Right cardiac atrium (tissue), 5 donors: ENCODE results near the gene FAM43A. TPM values are rescaled to one million over a fixed set of nuclear protein-coding genes. Genes with fewer than 3 reads are reported as not detected.
A peak's percentile ranks its signal among the peaks of the same experiment; 100 is the strongest.

Source experiments
- ATAC-seq, 2 donors: fragments of 200-7000 bp; cut with Tn5 transposase; one replicate each; pipeline versions ENCODE4 v1.8.0 to v1.9.1; 2020; ENCODE audit warnings: moderate library complexity in 2 of 2, mild to moderate bottlenecking in 1 of 2
- DNase-seq, 3 donors: peaks; one replicate each; pipeline ENCODE4 v3.0.0-alpha.2; 2020
- H3K27ac ChIP-seq: one replicate; pipeline ENCODE4 v1.5.1; 2013; ENCODE audit warnings: mild to moderate bottlenecking, low read length, control low read depth, moderate library complexity
- H3K27me3 ChIP-seq: one replicate; pipeline ENCODE4 v1.6.1; 2013; ENCODE audit not compliant: control insufficient read depth, insufficient read depth
- H3K4me1 ChIP-seq: one replicate; pipeline ENCODE4 v1.6.1; 2013; ENCODE audit warnings: low read length; ENCODE audit not compliant: control insufficient read depth, insufficient read depth
- H3K4me3 ChIP-seq: one replicate; pipeline ENCODE4 v1.5.1; 2013; ENCODE audit warnings: low read length, control low read depth
- H3K9me3 ChIP-seq: one replicate; pipeline ENCODE4 v1.6.1; 2013; ENCODE audit warnings: low read length; ENCODE audit not compliant: control insufficient read depth
- whole genome bisulfite sequencing: extraction: QIAGEN DNeasy Blood & Tissue Kit; methylation state at CpG from one replicate; pipeline ENCODE4 v1.1.7; 2013; 5-methylcytosine and 5-hydroxymethylcytosine counted together
- intact Hi-C, 4 donors: fragments of 100-400 bp; cut with DNase I; formaldehyde crosslinking; loops; one replicate each; pipeline versions ENCODE4 v1.11.0 to v1.14.0; 2022 to 2023
- polyA plus RNA-seq: library from polyadenylated mRNA; stranded (reverse); fragments of 200-250 nt; gene quantifications from one replicate; pipeline ENCODE4 v1.2.3, GENCODE V29; 2013
- total RNA-seq, 4 donors: library from RNA; stranded (reverse); fragmentation: NEBNext Ultra II Directional; extraction: Animal tissue kit (Norgen Biotek cat#: 25700); gene quantifications; one replicate each; pipeline ENCODE4 v1.2.1, GENCODE V29; 2021
- donor health status: healthy with polysubstance abuse.
- donor health status: DM: no; HTN: yes; CAD: no.
- donor health status: DM: no; HTN: no; CAD: no.
- donor health status: DM: no; HTN: yes; CAD: no; lungs with severe emphysema.
- donor health status: DM: yes; HTN: yes; CAD: no.

Gene FAM43A
- total and polyA plus RNA-seq, 5 donors = 4.5 to 8.8 (median 7.1) TPM

DNA sequence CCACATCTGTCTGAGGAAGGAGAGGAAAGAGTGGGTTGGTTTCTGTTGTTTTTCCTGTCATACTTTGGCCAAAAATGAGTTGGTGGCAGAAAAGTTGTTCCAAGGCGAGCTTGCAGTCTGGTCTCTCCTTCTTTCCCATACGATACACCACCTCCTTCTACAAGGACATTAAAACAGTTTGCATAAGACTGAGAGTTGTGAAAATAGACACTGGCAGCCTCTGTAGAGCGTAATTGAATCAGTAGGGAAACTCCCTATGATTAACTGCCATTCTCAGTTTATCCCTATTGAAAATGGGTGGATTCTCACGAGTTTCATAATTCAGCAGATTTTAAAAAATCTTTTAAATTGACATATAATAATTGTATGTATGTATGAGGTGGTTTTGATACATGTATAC, 10.0 kb upstream of the FAM43A start:
- ATAC-seq (no peak), DNase-seq (no peak)
- H3K4me3 ChIP-seq = no peak overlapping the region
- 36% methylated on average over 4 of the region's 4 CpGs for WGBS
- H3K9me3 ChIP-seq = no peaks in the 10 kb centered on the region
- no peaks in the 10 kb centered on the region for H3K27me3 ChIP-seq
- H3K4me1 ChIP-seq = no peaks in the 10 kb centered on the region
- no peak overlapping the region for H3K27ac ChIP-seq
- intact Hi-C loops = no loop called here

DNA sequence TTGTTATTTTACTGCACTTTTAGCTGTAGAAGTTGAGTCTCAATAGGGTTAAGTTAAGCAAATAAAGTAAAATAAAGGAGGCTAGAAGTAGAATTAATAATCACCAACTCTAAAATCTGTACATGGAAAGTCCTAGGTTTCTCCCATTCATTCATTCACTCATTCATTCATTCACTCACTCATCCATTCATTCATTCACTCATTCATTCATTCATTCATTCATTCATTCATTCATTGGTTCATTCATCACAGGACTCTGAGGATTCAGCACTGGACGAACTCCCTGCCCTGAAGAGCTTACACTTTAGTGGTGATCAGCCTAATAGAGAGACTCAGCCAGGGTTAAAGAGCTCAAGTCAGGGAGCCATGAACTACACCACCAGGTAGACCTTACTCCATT, 9.2 kb upstream of the FAM43A start:
- Histone ChIP-seq H3K9me3 (no peaks in the 10 kb centered on the region), H3K27ac (no peak overlapping the region), H3K27me3 (no peaks in the 10 kb centered on the region), H3K4me3 (no peak overlapping the region), H3K4me1 (no peaks in the 10 kb centered on the region)
- intact Hi-C loops = no loop called here
- ATAC-seq = no peak
- WGBS = 92% methylated on average over 1 of the region's 1 CpG
- no peak for DNase-seq

DNA sequence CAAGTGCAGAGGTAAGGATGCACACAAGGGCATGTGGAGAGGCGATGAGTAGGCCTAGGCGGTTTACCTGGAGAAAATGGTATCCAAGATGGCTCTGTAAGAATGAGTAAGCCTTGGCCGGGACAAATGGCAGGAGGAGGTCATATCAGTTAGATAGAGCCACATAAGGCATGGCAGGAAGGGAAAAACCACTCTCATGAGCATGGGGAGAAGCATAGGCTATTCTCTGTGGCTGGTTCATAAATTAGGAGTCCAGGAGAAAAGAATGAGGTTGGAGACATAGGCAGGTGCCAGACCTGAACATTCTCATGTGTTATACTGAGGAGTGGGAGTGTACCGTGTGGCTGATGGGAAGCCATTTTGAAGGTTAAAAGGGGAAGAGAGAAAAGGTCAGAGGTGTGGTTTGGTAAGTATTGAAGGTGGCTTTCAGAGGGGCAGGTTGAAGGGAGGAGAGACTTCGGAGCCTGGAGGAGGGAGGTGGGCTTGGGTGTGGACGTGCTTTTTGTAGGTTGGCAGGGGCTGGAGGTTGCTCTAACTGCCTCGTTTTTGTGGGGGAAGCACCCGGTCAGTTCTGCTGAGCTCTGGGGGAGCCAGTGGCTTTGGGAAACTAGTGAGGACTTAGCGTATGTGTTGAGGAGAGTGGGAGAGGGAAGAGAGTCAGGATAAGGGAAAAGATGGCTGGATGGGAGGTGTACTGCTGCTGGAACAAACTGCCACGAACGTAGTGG, 4.6 kb upstream of the FAM43A start:
- ATAC-seq (no peak), DNase-seq (no peak)
- 77% methylated on average over 11 of the region's 11 CpGs for WGBS
- no peak overlapping the region for H3K4me3 ChIP-seq
- intact Hi-C loops = loop anchor here (5.0 to 10.0 kb wide), 7 partner anchors 94 to 576 kb away; no protein-coding TSS in a partner anchor
- no peaks in the 10 kb centered on the region for H3K27me3 ChIP-seq
- no peaks in the 10 kb centered on the region for H3K4me1 ChIP-seq
- no peak overlapping the region for H3K27ac ChIP-seq
- H3K9me3 ChIP-seq = no peaks in the 10 kb centered on the region

DNA sequence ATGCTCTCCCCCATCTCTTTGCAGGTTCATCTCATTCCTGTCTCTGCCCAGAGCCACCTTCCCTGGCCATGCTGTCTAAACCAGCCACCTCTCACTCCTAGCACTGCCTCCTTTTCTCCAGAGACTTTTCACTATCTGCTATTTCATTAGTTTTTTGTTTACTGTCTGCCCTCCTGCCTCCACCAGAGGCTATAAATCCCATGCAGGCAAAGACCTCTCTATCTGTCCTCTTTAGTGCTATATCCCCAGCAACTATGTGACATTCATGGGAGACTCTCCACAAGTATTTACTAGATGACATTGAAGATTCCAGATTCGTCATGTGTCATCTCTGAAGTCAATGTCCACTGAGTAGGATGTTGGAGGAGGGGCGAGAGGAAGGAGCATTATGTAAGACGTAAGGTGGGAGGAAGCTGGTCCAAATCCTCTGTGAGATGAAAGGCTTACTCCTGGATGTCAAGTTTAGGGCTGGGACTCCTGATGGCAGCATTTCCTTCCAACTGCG, 3.4 kb upstream of the FAM43A start:
- Histone ChIP-seq H3K9me3 (no peaks in the 10 kb centered on the region), H3K27me3 (no peaks in the 10 kb centered on the region), H3K27ac (no peak overlapping the region), H3K4me3 (no peak overlapping the region), H3K4me1 (no peaks in the 10 kb centered on the region)
- DNase-seq (no peak), ATAC-seq (no peak)
- intact Hi-C loops = loop anchor here (2.0 to 10.0 kb wide), 10 partner anchors 93 to 579 kb away; no protein-coding TSS in a partner anchor
- 26% methylated on average over 4 of the region's 4 CpGs for WGBS

DNA sequence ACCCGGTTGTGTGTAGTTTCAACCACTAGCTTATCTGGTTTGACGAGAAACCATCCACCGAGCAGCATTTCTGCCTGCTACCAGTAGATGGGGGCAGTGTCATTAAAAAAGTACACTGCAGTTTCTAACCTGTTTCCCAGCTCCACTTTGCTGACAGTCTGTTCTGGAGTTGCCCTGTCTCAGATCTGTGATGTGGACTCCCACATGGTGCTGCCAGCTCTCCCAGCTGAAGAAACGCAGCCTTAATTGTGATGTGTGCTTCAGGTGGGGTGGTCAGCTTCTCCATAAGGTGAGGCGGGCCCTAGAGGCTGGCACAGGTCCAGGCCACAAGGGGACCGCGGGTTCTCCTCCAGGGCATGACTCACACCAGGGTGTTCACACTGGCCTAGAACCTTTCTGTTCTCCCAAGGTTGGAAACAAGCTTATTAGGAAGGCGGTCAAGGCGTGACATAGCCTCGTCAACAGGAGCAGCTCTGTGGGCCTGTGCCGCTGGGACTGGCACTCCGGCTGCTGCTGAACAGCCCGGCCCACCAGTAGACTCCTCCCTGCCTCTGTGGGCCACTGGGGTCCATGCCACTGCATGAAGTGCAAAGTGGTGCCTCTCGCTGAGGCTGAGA, 2.9 kb upstream of the FAM43A start:
- Histone ChIP-seq H3K4me1 (no peaks in the 10 kb centered on the region), H3K27me3 (no peaks in the 10 kb centered on the region), H3K9me3 (no peaks in the 10 kb centered on the region), H3K4me3 (no peak overlapping the region), H3K27ac (no peak overlapping the region)
- 40% methylated on average over 14 of the region's 14 CpGs for WGBS
- intact Hi-C loops = loop anchor here (2.0 to 10.0 kb wide), 10 partner anchors 92 to 578 kb away; no protein-coding TSS in a partner anchor
- DNase-seq (peak; percentile 62 to 76 (median 73)), ATAC-seq (peak; percentile 61 to 62)

GRCh38 chr3:194683380-194683779, 2.3 kb upstream of the FAM43A start:
- Histone ChIP-seq H3K27ac (no peak overlapping the region), H3K9me3 (no peaks in the 10 kb centered on the region), H3K4me3 (no peak overlapping the region), H3K27me3 (no peaks in the 10 kb centered on the region), H3K4me1 (no peaks in the 10 kb centered on the region)
- 59% methylated on average over 2 of the region's 2 CpGs for WGBS
- DNase-seq (no peak), ATAC-seq (no peak)
- intact Hi-C loops = loop anchor here (2.0 to 10.0 kb wide), 10 partner anchors 91 to 577 kb away; no protein-coding TSS in a partner anchor

DNA sequence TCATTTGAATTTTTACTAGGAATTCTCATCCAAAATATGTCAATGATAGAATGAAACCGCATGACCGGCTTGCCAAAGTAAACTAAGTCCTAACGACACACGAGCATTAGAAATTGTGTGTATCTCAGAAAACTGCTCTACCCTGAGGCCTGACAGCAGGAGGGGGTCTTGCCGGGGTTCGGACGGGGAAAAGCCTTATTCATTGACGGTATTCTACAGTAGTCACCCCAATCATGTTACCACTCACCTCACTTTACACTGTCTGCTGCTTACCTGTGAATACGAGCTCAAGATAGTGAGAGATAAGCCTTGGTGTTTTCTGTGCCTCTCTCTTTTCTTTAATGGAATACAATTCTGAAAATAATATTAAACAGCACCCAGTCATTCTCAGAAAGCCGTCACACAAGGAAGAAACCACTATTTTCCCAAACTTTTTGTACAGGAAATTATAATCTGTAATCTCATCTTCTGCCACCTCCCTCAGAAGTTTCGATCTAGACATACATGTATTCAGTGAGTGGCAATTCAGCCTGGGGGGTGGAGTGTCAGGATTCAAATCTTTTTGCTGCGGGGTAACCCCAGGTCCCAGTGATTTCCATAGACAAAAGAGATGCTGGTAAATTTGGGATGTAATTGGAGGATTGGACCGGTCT, 492 bp upstream of the FAM43A start:
- no peak overlapping the region for H3K27ac ChIP-seq
- H3K9me3 ChIP-seq = no peaks in the 10 kb centered on the region
- no peaks in the 10 kb centered on the region for H3K4me1 ChIP-seq
- DNase-seq = no peak
- H3K27me3 ChIP-seq = no peaks in the 10 kb centered on the region
- no peak for ATAC-seq
- intact Hi-C loops = loop anchor here in 3 of 4 donors (2.0 to 10.0 kb wide), 6 partner anchors 90 to 577 kb away; no protein-coding TSS in a partner anchor
- H3K4me3 ChIP-seq = peak overlapping the region; percentile 73
- whole genome bisulfite sequencing = 58% methylated on average over 13 of the region's 13 CpGs

DNA sequence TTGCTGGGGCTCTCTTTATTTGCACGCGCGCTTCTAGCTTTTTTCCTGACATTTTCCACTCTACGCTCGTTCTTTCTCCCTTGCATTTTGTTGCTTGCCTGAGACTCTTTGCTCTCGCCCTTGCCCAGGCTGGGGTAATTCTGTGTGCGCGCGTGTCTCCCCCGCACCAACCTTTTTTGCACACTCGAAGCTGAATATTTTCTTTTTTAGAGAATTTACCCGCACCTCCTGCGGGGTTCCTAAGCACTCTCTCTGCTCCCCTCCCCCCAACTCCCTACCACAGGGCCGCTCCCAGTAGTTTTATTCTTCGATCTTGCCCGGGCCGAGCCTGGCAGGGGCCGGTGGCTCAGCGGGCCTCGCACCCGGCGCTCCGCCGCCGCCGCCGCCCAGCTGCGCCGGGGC, 732 bp downstream of the FAM43A start:
- DNase-seq = peak in 1 of 3 donors; percentile 57
- H3K27ac ChIP-seq = peak overlapping the region; percentile 89

GRCh38 chr3:194686816-194687637, 1.3 kb downstream of the FAM43A start:
- Histone ChIP-seq H3K4me1 (no peaks in the 10 kb centered on the region), H3K27me3 (no peaks in the 10 kb centered on the region), H3K9me3 (no peaks in the 10 kb centered on the region), H3K27ac (peak overlapping the region; percentile 10), H3K4me3 (peak overlapping the region; percentile 73)
- intact Hi-C loops = loop anchor here in 3 of 4 donors (5.0 to 10.0 kb wide), 5 partner anchors 88 to 575 kb away; no protein-coding TSS in a partner anchor
- 3% methylated on average over 86 of the region's 86 CpGs for WGBS
- peak; percentile 17 to 50 for ATAC-seq
- peak; percentile 65 to 91 (median 89) for DNase-seq

More for the DNA sequence above, 732 bp downstream of the FAM43A start:
- H3K4me1 ChIP-seq = no peaks in the 10 kb centered on the region
- no peak for ATAC-seq
- intact Hi-C loops = loop anchor here in 3 of 4 donors (5.0 to 10.0 kb wide), 5 partner anchors 88 to 576 kb away; no protein-coding TSS in a partner anchor
- H3K4me3 ChIP-seq = peak overlapping the region; percentile 73
- under 1% methylated on average over 29 of the region's 29 CpGs for WGBS
- no peaks in the 10 kb centered on the region for H3K9me3 ChIP-seq
- H3K27me3 ChIP-seq = no peaks in the 10 kb centered on the region

- Histone ChIP-seq H3K9me3 (no peaks in the 10 kb centered on the region), H3K4me1 (no peaks in the 10 kb centered on the region), H3K4me3 (peak overlapping the region; percentile 73), H3K27me3 (no peaks in the 10 kb centered on the region), H3K27ac (peak overlapping the region; percentile 49)
- WGBS = 3% methylated on average over 57 of the region's 57 CpGs
- DNase-seq = peak; percentile 86 to 91 (median 90)
- intact Hi-C loops = loop anchor here in 3 of 4 donors (5.0 to 10.0 kb wide), 5 partner anchors 87 to 575 kb away; no protein-coding TSS in a partner anchor
- ATAC-seq = peak; percentile 53 to 71
Measured at GRCh38 chr3:194687638-194688199, 2.0 kb downstream of the FAM43A start.
